ENCODE measurements around the gene DMRTA2.

Gene DMRTA2

DNA sequence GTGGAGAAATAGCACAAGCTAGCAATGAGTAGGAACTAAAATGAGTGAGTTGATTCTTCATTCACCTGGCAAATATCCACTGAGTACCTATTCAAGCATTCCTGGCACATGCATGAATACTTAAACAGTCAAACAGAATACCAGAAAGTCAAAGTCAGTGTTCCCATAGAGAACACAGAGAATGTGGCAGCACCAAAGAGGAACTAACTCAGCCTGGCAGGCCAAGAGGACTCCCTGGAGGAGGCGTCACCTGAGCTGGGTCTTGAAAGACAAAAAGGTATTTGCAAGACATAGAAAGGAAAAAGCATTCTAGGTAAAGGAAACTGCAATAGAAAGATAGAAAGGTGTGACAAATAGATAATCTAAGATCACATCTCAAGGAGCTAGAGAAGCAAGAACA lies 49.7 kb downstream of the DMRTA2 start:
- H3K27ac Mint-ChIP-seq, result no peak overlapping the region
- H3K27me3 Mint-ChIP-seq (ENCODE audit: low read depth), result peaks cover 11% of the 10 kb centered on the region
- no peaks in the 10 kb centered on the region for H3K4me1 Mint-ChIP-seq (ENCODE audit: low read depth)
- H3K9me3 Mint-ChIP-seq, result no peaks in the 10 kb centered on the region
- H3K36me3 Mint-ChIP-seq (ENCODE audit: low read depth), result no peaks in the 10 kb centered on the region
- H3K4me3 Mint-ChIP-seq, result no peak overlapping the region

DNA sequence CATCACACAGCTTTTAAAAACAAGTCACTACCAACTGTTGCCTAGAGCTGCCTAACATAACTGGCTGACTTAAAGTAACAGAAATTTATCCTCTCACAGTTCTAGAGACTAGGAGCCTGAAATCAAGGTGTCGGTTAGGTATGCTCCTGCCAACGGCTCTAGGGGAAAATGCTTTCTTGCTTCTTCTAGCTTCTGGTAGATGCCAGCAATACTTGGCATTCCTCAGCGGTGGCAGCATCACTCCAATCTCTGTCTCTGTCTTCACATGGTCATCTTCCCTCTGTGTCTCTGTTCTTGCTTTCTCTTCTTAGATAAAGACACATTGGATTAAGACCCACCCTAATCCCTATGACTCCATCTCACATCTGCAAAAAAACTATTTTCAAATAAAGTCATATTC lies 51.5 kb downstream of the DMRTA2 start:
- no peak overlapping the region for H3K27ac Mint-ChIP-seq

DNA sequence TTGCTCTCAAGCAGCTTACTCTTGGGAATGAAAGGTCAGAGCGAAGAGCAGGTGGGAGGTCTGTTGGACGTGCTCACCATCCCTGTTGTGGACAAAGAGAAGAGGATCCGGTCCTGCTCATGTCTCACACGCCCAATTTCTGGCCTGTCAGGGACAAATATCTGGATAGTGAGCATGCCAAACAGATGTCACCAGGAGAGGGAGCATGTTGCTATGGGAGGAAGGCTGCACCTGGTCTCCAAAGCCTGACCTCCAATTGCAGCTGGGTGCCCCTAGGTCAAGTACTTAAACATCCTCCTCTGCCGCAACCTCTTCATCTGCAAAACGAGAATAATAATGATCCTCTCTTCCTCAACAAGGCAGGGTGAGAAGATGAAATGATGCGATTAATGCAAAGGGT lies 53.4 kb downstream of the DMRTA2 start:
- no peaks in the 10 kb centered on the region for H3K9me3 Mint-ChIP-seq
- peaks cover 2% of the 10 kb centered on the region for H3K4me1 Mint-ChIP-seq (ENCODE audit: low read depth)
- H3K27me3 Mint-ChIP-seq (ENCODE audit: low read depth), result peaks cover 32% of the 10 kb centered on the region
- no peak overlapping the region for H3K27ac Mint-ChIP-seq
- H3K36me3 Mint-ChIP-seq (ENCODE audit: low read depth), result no peaks in the 10 kb centered on the region
- H3K4me3 Mint-ChIP-seq, result no peak overlapping the region

More for the DNA sequence above, 51.5 kb downstream of the DMRTA2 start:
- H3K27me3 Mint-ChIP-seq (ENCODE audit: low read depth), result peaks cover 16% of the 10 kb centered on the region
- no peak overlapping the region for H3K4me3 Mint-ChIP-seq
- H3K9me3 Mint-ChIP-seq, result no peaks in the 10 kb centered on the region
- no peaks in the 10 kb centered on the region for H3K36me3 Mint-ChIP-seq (ENCODE audit: low read depth)
- peaks cover 2% of the 10 kb centered on the region for H3K4me1 Mint-ChIP-seq (ENCODE audit: low read depth)

DNA sequence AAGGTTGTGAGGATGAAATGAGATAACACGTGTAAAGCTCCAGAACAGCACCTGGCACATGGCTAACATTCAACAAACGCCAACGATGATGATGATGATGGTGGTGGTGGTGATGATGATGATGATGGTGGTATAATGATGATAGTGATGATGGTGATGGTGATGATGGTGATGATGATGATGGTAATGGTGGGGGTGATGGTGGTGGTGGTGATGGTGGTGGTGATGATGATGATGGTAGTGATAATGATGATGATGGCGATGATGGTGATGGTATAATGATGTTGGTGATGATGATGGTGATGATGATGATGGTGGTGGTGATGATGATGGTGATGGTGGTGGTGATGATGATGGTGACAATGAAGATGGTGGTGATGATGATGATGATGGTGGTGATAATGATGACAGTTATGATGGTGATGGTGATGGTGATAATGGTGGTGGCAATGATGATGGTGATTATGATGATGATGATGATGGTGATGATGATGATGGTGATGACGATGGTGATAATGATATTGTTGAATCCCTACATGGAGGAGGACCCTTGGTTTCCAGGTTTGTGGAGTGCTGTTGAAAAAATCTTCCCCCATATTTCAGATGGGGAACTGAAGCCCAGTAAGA lies 54.1 kb downstream of the DMRTA2 start:
- peaks cover 2% of the 10 kb centered on the region for H3K4me1 Mint-ChIP-seq (ENCODE audit: low read depth)
- no peaks in the 10 kb centered on the region for H3K36me3 Mint-ChIP-seq (ENCODE audit: low read depth)
- no peak overlapping the region for H3K27ac Mint-ChIP-seq
- no peak overlapping the region for H3K4me3 Mint-ChIP-seq
- peaks cover 39% of the 10 kb centered on the region for H3K27me3 Mint-ChIP-seq (ENCODE audit: low read depth)
- H3K9me3 Mint-ChIP-seq, result no peaks in the 10 kb centered on the region

DNA sequence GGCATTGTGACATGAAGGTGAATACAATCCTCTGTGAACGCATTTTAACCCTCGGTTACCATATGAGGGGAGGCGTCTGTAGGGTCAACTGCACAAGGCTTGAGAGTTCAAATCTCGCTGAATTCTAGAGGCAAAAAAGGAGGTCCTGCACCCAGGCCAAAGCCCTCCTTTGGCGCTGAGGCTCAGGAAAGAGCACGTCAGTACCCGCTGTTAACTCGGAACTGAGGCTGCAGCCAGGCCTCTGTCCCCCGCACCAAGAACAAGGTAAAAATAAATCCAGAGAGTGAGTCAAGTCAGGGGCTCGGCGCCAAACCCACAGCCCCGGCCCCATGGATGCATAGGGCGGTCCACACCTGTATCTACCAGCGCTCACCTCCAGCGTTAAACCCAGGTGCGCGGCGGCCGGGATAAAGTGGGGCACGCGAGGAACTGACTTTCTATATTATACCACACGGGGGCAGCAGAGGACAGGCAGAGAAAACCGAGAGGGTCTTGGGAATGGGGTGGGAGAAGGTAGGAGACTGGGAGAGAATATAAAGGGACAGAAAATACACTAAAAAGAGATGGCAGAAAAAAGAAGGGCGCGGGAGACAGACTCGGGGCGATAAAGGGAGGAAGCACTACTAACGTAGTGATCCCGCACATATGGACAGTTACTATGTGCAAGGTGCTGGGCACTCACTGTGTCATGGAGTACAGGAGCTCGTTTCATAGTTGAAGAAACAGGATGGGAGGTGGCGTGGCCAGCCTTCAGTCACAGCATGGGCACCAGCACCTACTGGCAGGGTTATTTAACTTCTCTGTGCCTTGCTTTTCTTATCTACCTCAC lies 54.9 kb downstream of the DMRTA2 start:
- no peaks in the 10 kb centered on the region for H3K36me3 Mint-ChIP-seq (ENCODE audit: low read depth)
- H3K4me3 Mint-ChIP-seq, result no peak overlapping the region
- H3K4me1 Mint-ChIP-seq (ENCODE audit: low read depth), result peaks cover 2% of the 10 kb centered on the region
- peaks cover 37% of the 10 kb centered on the region for H3K27me3 Mint-ChIP-seq (ENCODE audit: low read depth)
- H3K9me3 Mint-ChIP-seq, result no peaks in the 10 kb centered on the region
- H3K27ac Mint-ChIP-seq, result no peak overlapping the region
